Epithelial cell of esophagus (primary cell): ENCODE measurements around the gene GNA14.
A peak's percentile ranks its signal among the peaks of the same experiment; 100 is the strongest.

Experiments used
- DNase-seq: peaks from one replicate; pipeline ENCODE4 v3.0.0; 2010; ENCODE audit warnings: low read depth
- H3K4me3 ChIP-seq: 2 replicates; pipeline ENCODE4 v1.5.1; 2011; ENCODE audit warnings: mild to moderate bottlenecking, low read length, control low read depth
- CTCF ChIP-seq: IDR thresholded peaks from 2 replicates; pipeline ENCODE4 v1.5.1; 2011; ENCODE audit warnings: low read depth, mild to moderate bottlenecking, low read length, control low read depth, inconsistent platforms; ENCODE audit not compliant: insufficient read depth; ENCODE audit errors: missing control alignments

The GNA14 gene

DNA sequence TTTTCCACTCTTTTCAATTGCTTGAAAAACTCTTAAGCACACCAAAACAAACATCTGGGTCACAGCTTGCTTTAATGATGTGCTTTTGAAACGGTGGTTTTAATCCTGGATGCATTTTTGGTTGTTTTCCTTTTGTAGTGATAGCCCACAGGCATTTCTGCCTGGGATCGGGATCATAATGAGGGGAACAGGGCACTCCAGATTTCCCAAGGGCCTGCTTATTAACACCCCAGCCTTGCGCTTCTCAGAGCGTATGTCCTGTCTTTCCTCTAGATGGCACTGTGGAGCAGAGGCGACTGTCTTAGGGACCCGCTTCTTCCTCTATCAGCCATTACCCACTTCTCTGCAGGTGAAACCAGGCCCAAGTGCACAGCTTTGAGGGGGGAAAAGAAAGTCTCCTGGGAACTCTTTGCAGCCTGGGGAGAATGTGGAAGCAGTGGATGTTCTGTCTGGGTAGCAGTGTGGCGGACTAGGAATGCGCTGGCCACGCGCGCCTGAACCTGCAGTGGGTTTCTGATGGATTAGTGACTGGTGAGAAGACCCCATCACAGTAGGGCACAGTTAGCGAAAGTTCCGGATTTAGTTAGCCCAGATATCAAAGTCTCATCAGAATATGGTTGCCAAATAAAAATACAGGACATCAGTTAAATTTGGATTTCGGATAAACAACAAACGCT is 190.1 kb downstream of the GNA14 start:
- no peak overlapping the region for H3K4me3 ChIP-seq
- DNase-seq: peak; percentile 77
- peak; percentile 98 for TF ChIP-seq CTCF

DNA sequence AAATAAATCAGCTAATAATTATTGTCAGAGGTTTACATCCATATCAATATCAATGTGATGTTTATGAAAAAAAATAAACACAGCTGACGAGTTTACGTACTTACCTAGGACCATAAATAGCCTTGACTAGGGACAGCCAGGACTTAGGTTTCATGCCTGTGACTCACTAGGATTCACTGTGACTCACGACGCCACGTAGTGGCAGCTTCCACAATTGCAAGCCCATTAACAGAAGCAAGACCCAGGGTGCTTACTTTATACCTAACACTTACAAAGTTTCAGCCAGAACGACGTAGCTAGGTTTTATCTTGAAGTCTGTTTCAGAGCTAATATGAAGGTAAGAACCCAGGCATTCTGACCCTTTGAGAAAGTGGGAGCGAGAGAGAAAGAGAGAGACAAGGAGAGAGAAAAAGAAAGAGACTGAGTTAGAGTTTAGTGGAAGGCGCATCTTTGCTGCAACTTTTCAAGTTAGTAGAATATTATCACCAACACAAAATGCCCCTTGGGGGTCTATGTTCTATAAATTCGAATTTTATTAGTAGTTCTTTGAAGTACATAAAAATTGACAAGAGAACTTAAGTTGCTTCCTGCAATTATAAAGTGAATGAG is 191.2 kb downstream of the GNA14 start:
- peak; percentile 98 for TF ChIP-seq CTCF
- DNase-seq: peak; percentile 94
- no peak overlapping the region for H3K4me3 ChIP-seq

- DNase-seq: peak; percentile 54
- peak; percentile 46 for TF ChIP-seq CTCF
- H3K4me3 ChIP-seq: no peak overlapping the region
Observed at GRCh38 chr9:77455312-77455927, 192.7 kb downstream of the GNA14 start.

DNA sequence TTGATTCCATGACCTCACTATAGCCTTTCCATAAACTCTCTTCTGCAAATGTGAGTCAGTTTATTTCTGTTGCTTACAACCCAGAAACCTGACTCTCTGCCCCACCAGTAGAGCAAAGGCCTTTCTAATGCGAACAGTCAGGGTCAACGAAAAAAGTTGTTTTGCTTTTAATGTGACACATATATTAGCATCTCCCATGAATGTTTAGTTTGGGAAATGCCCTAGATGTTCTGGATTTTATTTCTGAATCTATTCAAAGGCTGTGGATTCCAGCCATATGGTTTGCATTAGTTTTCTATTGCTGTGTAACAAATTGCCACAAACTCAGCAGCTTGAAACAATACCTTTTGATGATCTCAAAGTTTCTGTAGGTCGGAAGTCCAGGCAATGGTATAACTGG is 193.5 kb downstream of the GNA14 start:
- TF ChIP-seq CTCF: no peak
- no peak for DNase-seq
- no peak overlapping the region for H3K4me3 ChIP-seq

- no peak for TF ChIP-seq CTCF
- no peak overlapping the region for H3K4me3 ChIP-seq
- no peak for DNase-seq
Observed at GRCh38 chr9:77453825-77454647, 194.1 kb downstream of the GNA14 start.

- H3K4me3 ChIP-seq: no peak overlapping the region
- TF ChIP-seq CTCF: no peak
- DNase-seq: peak; percentile 65
Observed at GRCh38 chr9:77451507-77451906, 196.6 kb downstream of the GNA14 start.
